GM19468 (cell line): Measurements from ENCODE around the gene NDUFA11.

ENCODE experiments used
- ATAC-seq: cut with Tn5 transposase; IDR thresholded peaks from one replicate; pipeline ENCODE4 v1.9.1; 2021; ENCODE audit warnings: mild to moderate bottlenecking, moderate library complexity, moderate number of reproducible peaks; ENCODE audit not compliant: unreplicated experiment; ENCODE audit errors: extremely low read depth

Gene NDUFA11

GRCh38 chr19:5913739-5914357, 10.3 kb upstream of the NDUFA11 start, which contains the start of gene CAPS:
Gene CAPS, plus strand, starts transcription at chr19:5914254. Its CDS starts 153 bp downstream, at chr19:5914407.
- no peak for ATAC-seq

DNA sequence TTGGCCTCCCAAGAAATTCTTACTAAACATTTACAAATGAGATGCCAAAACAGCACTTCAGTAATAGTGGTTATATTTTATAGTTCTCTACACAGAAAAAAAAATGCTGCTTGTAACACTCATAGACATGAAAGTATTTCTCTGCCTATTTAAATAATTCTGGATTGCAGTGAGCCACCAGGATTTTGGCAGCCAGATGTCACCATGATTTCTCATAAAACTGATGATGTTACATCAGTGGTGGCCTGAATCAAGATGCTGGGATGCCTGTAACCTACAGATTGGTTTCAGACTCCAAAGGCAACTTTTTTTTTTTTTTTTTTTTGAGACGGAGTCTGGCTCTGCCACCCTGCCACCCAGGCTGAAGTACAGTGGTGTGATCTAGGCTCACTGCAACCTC, 7.8 kb upstream of the NDUFA11 start:
- no peak for ATAC-seq

- ATAC-seq = no peak
Measured at GRCh38 chr19:5910638-5910907, 7.0 kb upstream of the NDUFA11 start.

- ATAC-seq = no peak
Measured at GRCh38 chr19:5908773-5909442, 5.3 kb upstream of the NDUFA11 start.

DNA sequence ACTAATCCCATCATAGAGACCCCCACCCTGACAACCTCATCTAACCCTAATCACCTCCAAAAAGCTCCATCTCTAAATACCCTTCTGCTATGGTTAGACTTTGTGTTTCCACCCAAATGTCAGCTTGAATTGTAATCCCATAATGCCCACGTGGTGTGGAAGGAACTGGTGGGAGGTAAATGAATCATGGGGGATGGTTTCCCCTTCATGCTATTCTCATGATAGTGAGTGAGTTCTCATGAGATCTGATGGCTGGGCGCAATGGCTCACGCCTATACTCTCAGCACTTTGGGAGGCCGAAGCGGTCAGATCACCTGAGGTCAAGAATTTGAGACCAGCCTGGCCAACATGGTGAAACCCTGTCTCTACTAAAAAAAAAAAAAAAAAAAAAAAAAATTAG, 3.7 kb upstream of the NDUFA11 start:
- no peak for ATAC-seq

GRCh38 chr19:5905114-5905778, 1.7 kb upstream of the NDUFA11 start:
- ATAC-seq = no peak

DNA sequence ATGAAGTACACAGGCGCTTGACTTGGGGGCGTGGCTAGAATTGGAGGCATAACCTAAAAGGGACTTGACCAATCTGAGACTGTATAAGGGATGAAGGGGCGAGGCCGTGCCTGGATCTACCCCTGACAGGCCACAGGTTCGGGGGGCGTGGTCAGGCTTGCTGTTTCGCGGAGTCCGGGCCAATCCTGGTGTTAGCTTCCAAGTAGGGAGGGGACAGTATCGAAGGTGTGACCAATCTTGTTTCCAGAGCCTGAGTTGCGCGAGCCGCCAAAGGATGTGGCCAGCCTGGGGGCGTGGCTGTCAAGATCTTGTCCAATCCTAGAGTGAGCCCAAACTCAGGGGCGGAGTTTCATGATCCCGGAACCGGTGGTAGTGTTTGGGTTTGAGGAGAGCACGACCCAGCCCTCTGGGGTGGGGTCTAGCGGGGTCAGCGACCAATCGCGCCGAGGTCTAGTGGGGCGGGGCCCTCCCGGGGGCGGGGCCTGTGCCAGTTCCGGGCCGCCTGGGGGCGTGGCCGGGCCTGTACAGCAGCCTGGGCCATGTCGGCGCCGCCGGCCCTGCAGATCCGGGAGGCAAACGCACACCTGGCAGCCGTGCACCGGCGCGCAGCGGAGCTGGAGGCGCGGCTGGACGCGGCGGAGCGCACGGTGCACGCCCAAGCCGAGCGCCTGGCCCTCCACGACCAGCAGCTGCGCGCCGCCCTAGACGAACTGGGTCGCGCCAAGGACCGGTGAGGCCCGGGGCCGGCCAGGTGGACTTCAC, 943 bp upstream of the NDUFA11 start, which contains the start of gene VMAC:
TSS of gene VMAC (plus strand) at position 521 of the 762 bp plus-strand sequence. CDS start at position 540, 19 bp downstream.
- ATAC-seq = peak; percentile 78

DNA sequence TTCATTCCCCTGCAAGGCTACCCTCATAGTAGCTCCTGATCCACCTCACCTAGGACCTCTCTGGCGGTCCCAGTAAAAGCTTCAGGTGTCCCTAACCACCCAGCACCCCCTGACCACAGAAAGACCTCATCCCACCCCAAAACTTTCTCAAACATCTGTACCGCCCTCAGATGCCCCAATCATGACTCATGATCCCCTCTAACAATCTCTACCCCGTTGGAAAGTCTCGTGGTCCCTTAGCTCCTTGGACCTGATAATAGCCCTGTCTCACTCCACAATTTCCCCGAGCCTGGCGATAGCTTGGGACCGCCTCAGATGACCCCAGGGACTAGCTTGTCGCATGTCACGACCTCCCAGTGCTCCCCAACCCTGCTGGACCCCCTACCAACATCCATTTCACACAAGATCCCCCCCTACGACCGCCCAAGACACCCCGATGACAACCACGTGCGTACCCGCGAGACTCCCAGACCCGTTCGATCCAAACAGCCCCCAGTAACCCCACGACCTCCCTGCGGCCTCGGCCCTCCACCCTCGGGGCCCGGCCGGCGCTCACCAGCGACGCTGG, 450 bp downstream of the NDUFA11 start:
- ATAC-seq = no peak

- no peak for ATAC-seq
Measured at GRCh38 chr19:5900976-5901375, 2.6 kb downstream of the NDUFA11 start.

DNA sequence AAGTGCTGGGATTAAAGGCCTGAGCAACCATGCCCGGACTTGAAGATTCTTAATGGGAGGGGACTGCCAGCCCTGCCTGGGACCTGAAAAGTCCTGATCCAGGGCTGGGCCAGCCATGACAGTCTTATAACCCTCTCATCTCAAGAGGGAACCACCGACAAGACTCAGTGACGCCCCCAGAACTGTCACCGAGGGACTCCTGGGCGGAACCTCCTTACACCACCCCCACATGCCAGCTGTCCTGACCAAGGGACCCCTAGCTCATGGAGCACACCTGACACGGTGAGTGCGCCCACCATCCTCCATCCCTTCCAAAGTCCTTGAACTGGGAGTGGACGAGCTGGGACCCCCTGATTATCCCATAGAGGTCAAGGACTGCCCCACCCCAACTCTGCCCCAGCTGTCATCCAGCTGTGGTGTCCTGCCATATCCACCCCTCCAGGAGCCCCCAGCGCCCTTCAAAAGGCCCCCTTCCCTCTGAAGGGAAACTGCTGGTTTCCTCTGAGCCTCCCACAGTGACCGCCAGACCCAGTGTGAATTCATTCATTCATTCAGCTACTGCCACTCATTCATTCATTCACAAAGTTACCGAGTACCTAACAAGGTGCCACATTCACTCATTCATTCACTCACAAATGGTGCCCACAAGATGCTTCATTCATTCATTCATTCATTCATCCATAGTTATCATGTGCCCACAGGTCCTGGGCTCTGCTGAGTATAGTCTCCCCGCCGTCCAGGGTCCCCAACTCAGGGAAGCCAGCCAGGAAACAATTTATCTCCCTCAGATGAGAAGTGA, 3.7 kb downstream of the NDUFA11 start:
- ATAC-seq = no peak

GRCh38 chr19:5897189-5897969, 6.2 kb downstream of the NDUFA11 start:
- ATAC-seq = no peak

DNA sequence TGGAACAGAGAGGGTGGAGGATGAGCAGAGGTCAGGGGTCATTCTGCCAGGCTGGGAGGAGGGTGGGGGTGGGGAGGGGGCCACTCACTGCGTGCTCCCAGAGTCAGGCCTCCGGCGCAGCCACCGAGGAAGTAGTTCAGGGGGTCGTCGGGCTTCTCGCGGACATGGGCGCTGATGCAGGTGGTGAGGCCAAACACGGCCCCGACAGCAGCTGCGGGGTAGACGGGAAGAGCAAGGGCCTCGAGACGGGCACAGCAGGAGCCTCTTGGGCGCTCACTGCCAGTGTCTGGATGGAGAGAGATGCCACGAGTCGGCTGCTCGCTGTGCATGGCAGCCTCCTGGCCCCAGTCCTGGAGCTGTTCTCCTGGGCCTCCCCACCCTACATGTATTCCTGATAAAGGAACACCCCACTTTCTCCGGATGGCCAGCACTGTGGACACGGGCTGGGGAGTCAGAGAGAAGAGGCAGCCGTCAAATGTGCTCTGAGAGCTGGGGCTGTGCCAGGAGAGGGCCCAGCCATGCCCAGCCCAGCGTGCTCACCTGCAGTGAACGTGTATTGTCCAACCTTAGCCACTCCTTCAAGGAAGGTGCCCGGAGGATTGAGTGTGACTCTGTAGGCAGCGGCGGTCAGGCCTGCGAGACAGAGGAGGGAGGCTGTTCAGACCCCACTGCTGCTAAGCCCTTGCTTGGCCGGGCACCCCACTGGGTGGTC, 7.1 kb downstream of the NDUFA11 start:
- no peak for ATAC-seq

DNA sequence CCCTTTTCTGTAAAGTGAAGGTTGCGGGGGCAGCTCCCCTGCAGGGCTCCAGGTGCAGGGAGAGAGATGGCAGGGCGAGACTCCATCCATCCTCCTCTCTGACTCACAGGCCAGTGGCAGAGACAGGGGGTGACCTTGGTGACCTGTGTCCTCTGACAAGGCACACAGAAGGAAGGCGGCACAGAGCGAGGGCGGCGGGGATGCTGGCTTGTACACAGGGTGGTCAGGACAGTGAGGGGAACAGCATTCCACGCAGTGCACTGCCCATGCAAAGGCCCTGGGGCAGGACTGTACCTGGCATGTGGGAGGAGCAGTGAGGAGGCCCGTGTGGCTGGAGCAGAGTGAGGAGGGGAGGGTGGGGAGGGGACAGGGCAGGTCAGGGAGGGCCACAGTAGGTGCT, 7.7 kb downstream of the NDUFA11 start:
- ATAC-seq = no peak

DNA sequence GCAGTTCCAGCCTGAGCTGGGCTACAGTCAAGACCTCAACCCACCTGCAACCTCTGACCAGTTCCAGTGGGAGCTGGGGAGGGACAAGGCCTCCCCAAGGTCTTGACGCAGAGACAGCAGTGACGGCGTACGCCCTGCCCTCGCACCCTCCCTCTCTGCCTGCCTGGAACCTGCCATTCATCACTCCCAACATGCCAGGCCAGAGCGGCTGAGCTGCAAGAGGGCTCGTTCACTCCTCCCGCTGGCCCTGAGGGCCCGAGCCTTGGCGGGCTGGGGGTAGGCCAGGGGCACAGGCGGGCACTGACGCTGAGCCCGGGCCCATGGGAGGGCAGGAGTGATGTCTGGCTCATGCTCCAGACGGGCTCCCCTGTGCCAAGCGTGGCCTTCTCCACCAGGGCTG, 8.2 kb downstream of the NDUFA11 start:
- ATAC-seq = no peak

DNA sequence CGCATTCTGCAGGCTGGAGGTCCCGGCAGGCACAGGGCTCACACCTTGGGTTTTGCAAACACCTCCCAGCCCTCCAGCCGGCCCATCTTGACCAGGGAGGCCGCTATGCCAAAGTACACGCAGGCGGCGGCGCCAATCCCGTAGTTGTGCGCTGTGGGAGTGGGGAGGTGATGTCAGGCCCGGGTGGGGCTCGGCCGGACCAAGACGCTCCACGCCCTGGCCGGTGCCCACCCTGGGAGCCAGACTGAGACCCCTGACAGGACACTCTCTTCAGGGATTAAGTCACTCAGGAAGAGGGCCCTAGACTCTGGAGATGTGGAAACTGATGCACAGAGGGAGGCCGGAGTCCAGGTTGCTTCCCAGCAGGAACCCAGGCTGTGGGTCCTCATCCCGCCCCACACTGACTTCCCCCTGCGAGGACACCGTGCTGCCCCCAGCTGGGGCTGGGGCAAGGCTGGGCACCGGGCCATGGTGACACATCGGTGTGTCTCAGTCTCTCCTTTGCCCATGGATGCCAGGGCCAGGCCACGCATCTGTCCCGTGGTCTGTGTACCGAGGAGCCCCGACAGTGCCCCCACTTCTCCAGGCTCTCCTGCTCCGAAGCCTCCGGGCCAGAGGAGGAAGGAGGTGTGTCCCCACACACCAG, 8.8 kb downstream of the NDUFA11 start:
- no peak for ATAC-seq

GRCh38 chr19:5893907-5894703, 9.5 kb downstream of the NDUFA11 start:
- no peak for ATAC-seq

GRCh38 chr19:5893296-5893903, 10.2 kb downstream of the NDUFA11 start:
- ATAC-seq = no peak
